Measurements from ENCODE around the gene PTH1R.

The PTH1R gene

GRCh38 chr3:46947981-46948791 lies 70.7 kb downstream of the PTH1R start:
- TF ChIP-seq, protein P1, sequence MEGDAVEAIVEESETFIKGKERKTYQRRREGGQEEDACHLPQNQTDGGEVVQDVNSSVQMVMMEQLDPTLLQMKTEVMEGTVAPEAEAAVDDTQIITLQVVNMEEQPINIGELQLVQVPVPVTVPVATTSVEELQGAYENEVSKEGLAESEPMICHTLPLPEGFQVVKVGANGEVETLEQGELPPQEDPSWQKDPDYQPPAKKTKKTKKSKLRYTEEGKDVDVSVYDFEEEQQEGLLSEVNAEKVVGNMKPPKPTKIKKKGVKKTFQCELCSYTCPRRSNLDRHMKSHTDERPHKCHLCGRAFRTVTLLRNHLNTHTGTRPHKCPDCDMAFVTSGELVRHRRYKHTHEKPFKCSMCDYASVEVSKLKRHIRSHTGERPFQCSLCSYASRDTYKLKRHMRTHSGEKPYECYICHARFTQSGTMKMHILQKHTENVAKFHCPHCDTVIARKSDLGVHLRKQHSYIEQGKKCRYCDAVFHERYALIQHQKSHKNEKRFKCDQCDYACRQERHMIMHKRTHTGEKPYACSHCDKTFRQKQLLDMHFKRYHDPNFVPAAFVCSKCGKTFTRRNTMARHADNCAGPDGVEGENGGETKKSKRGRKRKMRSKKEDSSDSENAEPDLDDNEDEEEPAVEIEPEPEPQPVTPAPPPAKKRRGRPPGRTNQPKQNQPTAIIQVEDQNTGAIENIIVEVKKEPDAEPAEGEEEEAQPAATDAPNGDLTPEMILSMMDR (conservative IDR thresholded peaks at IDR 0.05), result no peak
- peak overlapping the region; percentile 8; the same call in 1 of the 2 replicates for H3K27ac ChIP-seq

- TF ChIP-seq, protein P1 (conservative IDR thresholded peaks at IDR 0.05), result no peak
- H3K27ac ChIP-seq, result peak overlapping the region; percentile 8; the same call in 1 of the 2 replicates
Observed at GRCh38 chr3:46948830-46949671, 71.5 kb downstream of the PTH1R start.

- H3K27ac ChIP-seq, result no peak overlapping the region
- TF ChIP-seq, protein P1 (conservative IDR thresholded peaks at IDR 0.05), result no peak
Observed at GRCh38 chr3:46950177-46950576, 72.7 kb downstream of the PTH1R start.

DNA sequence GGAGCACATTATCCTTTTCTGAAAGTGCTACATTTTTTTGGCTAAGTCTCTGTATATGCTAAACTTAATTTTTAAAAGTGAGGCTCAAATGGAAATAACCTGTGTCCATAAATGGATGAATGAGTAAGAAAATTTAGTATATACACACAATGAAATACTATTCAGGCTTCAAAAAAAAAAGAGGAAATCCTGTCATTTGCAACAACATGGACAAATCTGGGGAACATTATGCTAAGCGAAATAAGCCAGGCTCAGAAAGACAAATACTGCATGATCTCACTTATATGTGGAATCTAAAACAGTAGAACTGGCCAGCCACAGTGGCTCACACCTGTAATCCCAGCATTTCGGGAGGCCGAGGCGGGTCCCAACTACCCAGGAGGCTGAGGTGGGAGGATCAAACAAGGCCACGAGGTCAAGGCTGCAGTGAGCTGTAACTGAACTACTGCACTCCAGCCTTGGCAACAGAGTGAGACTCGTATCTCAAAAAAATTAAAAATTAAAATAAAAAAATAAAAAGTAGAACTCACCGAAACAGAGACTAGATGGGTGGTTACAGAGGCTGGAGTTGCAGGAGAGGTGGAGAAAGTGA lies 73.2 kb downstream of the PTH1R start:
- H3K27ac ChIP-seq, result no peak overlapping the region

GRCh38 chr3:46952813-46953212 lies 75.3 kb downstream of the PTH1R start:
- TF ChIP-seq, protein P1 (conservative IDR thresholded peaks at IDR 0.05), result no peak
- H3K27ac ChIP-seq, result no peak overlapping the region

More for the DNA sequence above, 73.2 kb downstream of the PTH1R start:
- TF ChIP-seq, protein P1 (conservative IDR thresholded peaks at IDR 0.05), result no peak

Data from VCaP (cell line).